Gastroesophageal sphincter (tissue), 3 donors: ENCODE results near the gene SERPINA12.

Experiments used
- CTCF ChIP-seq, 4 experiments: fragments of 200-600 bp in 2 of 4; fragments of 450-650 bp in 2 of 4; sonication (generic) in 1 of 4; IDR thresholded peaks; one replicate each; pipeline ENCODE4 v1.5.1; 2017 to 2019; ENCODE audit warnings: antibody characterized with exemption in 4 of 4, mild to moderate bottlenecking in 2 of 4, moderate library complexity in 2 of 4
- EP300 ChIP-seq: sonication (generic); formaldehyde crosslinking; IDR thresholded peaks from one replicate; pipeline ENCODE4 v1.6.1; 2017; ENCODE audit warnings: antibody characterized with exemption, mild to moderate bottlenecking
- POLR2A ChIP-seq, 2 donors: fragments of 450-650 bp; IDR thresholded peaks; one replicate each; pipeline ENCODE4 v1.6.1; 2017; ENCODE audit warnings: antibody characterized with exemption in 2 of 2, mild to moderate bottlenecking in 2 of 2, moderate library complexity in 1 of 2
- POLR2AphosphoS5 ChIP-seq: sonication (generic); formaldehyde crosslinking; IDR thresholded peaks from one replicate; pipeline ENCODE4 v1.6.1; 2017; ENCODE audit warnings: antibody characterized with exemption

GRCh38 chr14:94557327-94557726, 48.1 kb upstream of the SERPINA12 start:
- TF ChIP-seq CTCF (IDR thresholded peaks at IDR 0.05) (no peak), POLR2AphosphoS5 (no peak), POLR2A (IDR thresholded peaks at IDR 0.05) (no peak), EP300 (no peak)
